Left lung (tissue), 14 donors: ENCODE data around the gene SWT1. TPM values are rescaled to one million over a fixed set of nuclear protein-coding genes. Genes with fewer than 3 reads are reported as not detected.
A peak's percentile ranks its signal among the peaks of the same experiment; 100 is the strongest.

Experiments used
- ATAC-seq: fragments of 200-7000 bp; cut with Tn5 transposase; one replicate; pipeline ENCODE4 v1.9.1; 2020; ENCODE audit warnings: moderate library complexity
- DNase-seq, 4 donors: peaks; one replicate each; pipeline ENCODE4 v3.0.0-alpha.2; 2013 to 2020
- H3K27ac ChIP-seq, 2 donors: fragments of 200-600 bp; sonication (generic) in 1 of 2; one replicate each; pipeline versions ENCODE4 v1.5.0 to v1.8.0; 2020 to 2021
- H3K27me3 ChIP-seq, 2 donors: fragments of 200-600 bp; sonication (generic) in 1 of 2; one replicate each; pipeline versions ENCODE4 v1.5.0 to v1.8.0; 2020 to 2021
- H3K36me3 ChIP-seq, 2 donors: fragments of 200-600 bp; sonication (generic) in 1 of 2; one replicate each; pipeline versions ENCODE4 v1.5.0 to v1.8.0; 2020 to 2021
- H3K4me1 ChIP-seq, 2 donors: fragments of 200-600 bp; one replicate each; pipeline ENCODE4 v1.8.0; 2021
- H3K4me3 ChIP-seq, 2 donors: fragments of 200-600 bp; sonication (generic) in 1 of 2; one replicate each; pipeline versions ENCODE4 v1.5.0 to v1.8.0; 2020 to 2021; ENCODE audit warnings: mild to moderate bottlenecking in 1 of 2
- H3K9me3 ChIP-seq, 2 donors: fragments of 200-600 bp; sonication (generic) in 1 of 2; one replicate each; pipeline versions ENCODE4 v1.5.0 to v1.8.0; 2020 to 2021
- CTCF ChIP-seq, 2 donors: fragments of 200-600 bp; sonication (generic) in 1 of 2; IDR thresholded peaks; one replicate each; pipeline versions ENCODE4 v1.5.0 to v1.8.0; 2021; ENCODE audit warnings: antibody characterized with exemption in 2 of 2
- intact Hi-C, 2 donors: fragments of 100-400 bp; cut with DNase I; formaldehyde crosslinking; loops; one replicate each; pipeline versions ENCODE4 v1.11.2 to v1.14.2; 2022
- long read RNA-seq, 12 donors: library from polyadenylated mRNA in 2 of 12; unstranded in 2 of 12; transcript quantifications; one replicate each; pipeline ENCODE4 v2.0.0 and lab custom pipeline, GENCODE V29; 2019 to 2026
- polyA plus RNA-seq, 6 donors: library from polyadenylated mRNA; unstranded; fragments of 120-200 nt; gene quantifications; one replicate each; pipeline ENCODE4 v1.2.1, GENCODE V29; 2013; ENCODE audit not compliant: insufficient read length in 6 of 6
- total RNA-seq, 2 donors: library from RNA; stranded (reverse); fragmentation: NEBNext Ultra II Directional; extraction: Animal tissue kit (Norgen Biotek cat#: 25700); gene quantifications; one replicate each; pipeline ENCODE4 v1.2.1, GENCODE V29; 2021
- donor health status: DM: no; HTN: yes; CAD: no.
- donor health status: DM: no; HTN: no; CAD: no.

The SWT1 gene
- total RNA-seq, result 1 to 10 TPM; 6.5 to 7.1 TPM
- polyA plus RNA-seq, result 10 to 100 TPM in 2 of 6 donors, 1 to 10 TPM in 4; 8.4 to 11.4 (median 9.7) TPM
- long read RNA-seq, donor 1, result 0 reads
- long read RNA-seq, donor 2, partial matches to known transcripts, result 0 of 1 reads
- long read RNA-seq, donor 2, other reads (novel, unspliced or antisense), result 0 of 1 reads
- long read RNA-seq, donor 3, result 0 reads
- long read RNA-seq, donor 4, result 0 reads
- long read RNA-seq, donor 5, partial matches to known transcripts, result 0 of 1 reads
- long read RNA-seq, donor 5, other reads (novel, unspliced or antisense), result 0 of 1 reads
- long read RNA-seq, donor 6, partial matches to known transcripts, result 79 of 84 reads
- long read RNA-seq, donor 6, other reads (novel, unspliced or antisense), result 5 of 84 reads
- long read RNA-seq, donor 7, partial matches to known transcripts, result 0 of 1 reads
- long read RNA-seq, donor 7, other reads (novel, unspliced or antisense), result 0 of 1 reads
- long read RNA-seq, donor 8, partial matches to known transcripts, result 0 of 1 reads
- long read RNA-seq, donor 8, other reads (novel, unspliced or antisense), result 0 of 1 reads
- long read RNA-seq, donor 9, result 0 reads
- long read RNA-seq, donor 10, partial matches to known transcripts, result 0 of 2 reads
- long read RNA-seq, donor 10, other reads (novel, unspliced or antisense), result 2 of 2 reads
- long read RNA-seq, donor 11, partial matches to known transcripts, result 133 of 145 reads
- long read RNA-seq, donor 11, other reads (novel, unspliced or antisense), result 12 of 145 reads
- long read RNA-seq, donor 12, partial matches to known transcripts, result 0 of 1 reads
- long read RNA-seq, donor 12, other reads (novel, unspliced or antisense), result 0 of 1 reads

- Histone ChIP-seq H3K4me1 (peaks cover 10 to 47% of the 10 kb centered on the region in 2 donors), H3K9me3 (no peaks in the 10 kb centered on the region), H3K27ac (peak within 1 kb of the TSS; percentile 98 to 100), H3K27me3 (no peaks in the 10 kb centered on the region), H3K4me3 (peak within 1 kb of the TSS; percentile 69 to 85), H3K36me3 (no peaks in the 10 kb centered on the region)
- DNase-seq (peak; percentile 99 to 100 (median 99)), ATAC-seq (peak; percentile 95)
- TF ChIP-seq CTCF (IDR thresholded peaks at IDR 0.05), result no peak
- intact Hi-C loops, result no loop called here
These were observed at the start of gene SWT1, which contains the start of gene TRMT1L for GRCh38 chr1:185156854-185157598. Gene SWT1 (plus strand): TSS chr1:185157167. CDS start chr1:185160842, 3,675 bp downstream. Gene TRMT1L (minus strand): TSS chr1:185156953. CDS start chr1:185156712, 241 bp downstream.

- Histone ChIP-seq H3K4me1 (no peaks in the 10 kb centered on the region), H3K36me3 (no peaks in the 10 kb centered on the region), H3K27ac (no peak overlapping the region), H3K4me3 (no peak overlapping the region), H3K9me3 (peaks cover 0 to 33% of the 10 kb centered on the region in 2 donors), H3K27me3 (no peaks in the 10 kb centered on the region)
- intact Hi-C loops, result no loop called here
- DNase-seq (no peak), ATAC-seq (no peak)
- no peak for TF ChIP-seq CTCF (IDR thresholded peaks at IDR 0.05)
These were observed 48.6 kb upstream of the SWT1 start for GRCh38 chr1:185108321-185108720.

GRCh38 chr1:185110145-185110544, 46.8 kb upstream of the SWT1 start:
- Histone ChIP-seq H3K4me3 (no peak overlapping the region), H3K27me3 (no peaks in the 10 kb centered on the region), H3K9me3 (peaks cover 0 to 33% of the 10 kb centered on the region in 2 donors), H3K36me3 (no peaks in the 10 kb centered on the region), H3K27ac (no peak overlapping the region), H3K4me1 (no peaks in the 10 kb centered on the region)
- intact Hi-C loops, result no loop called here
- DNase-seq, result no peak
- ATAC-seq, result no peak
- TF ChIP-seq CTCF (IDR thresholded peaks at IDR 0.05), result no peak

GRCh38 chr1:185111873-185112272, 45.1 kb upstream of the SWT1 start:
- intact Hi-C loops, result no loop called here
- no peak for DNase-seq
- TF ChIP-seq CTCF (IDR thresholded peaks at IDR 0.05), result no peak
- no peaks in the 10 kb centered on the region for H3K36me3 ChIP-seq
- no peaks in the 10 kb centered on the region for H3K4me1 ChIP-seq
- no peak overlapping the region for H3K27ac ChIP-seq
- H3K9me3 ChIP-seq, result peaks cover 0 to 32% of the 10 kb centered on the region in 2 donors
- no peak for ATAC-seq
- H3K27me3 ChIP-seq, result no peaks in the 10 kb centered on the region
- H3K4me3 ChIP-seq, result no peak overlapping the region
